B cell (primary cell): ENCODE data around the gene PRKACA.

ENCODE experiments used
- EZH2 ChIP-seq: IDR thresholded peaks from 2 replicates; pipeline ENCODE4 v1.6.1; 2012; ENCODE audit warnings: borderline replicate concordance, low read depth, mild to moderate bottlenecking, moderate library complexity, low read length; ENCODE audit not compliant: insufficient read depth, poor library complexity, severe bottlenecking
- TF ChIP-seq, protein P1 (sequence below): fragments of 200-600 bp; IDR thresholded peaks from one replicate; pipeline ENCODE4 v1.8.0; 2022; ENCODE audit warnings: antibody characterized with exemption, mild to moderate bottlenecking

DNA sequence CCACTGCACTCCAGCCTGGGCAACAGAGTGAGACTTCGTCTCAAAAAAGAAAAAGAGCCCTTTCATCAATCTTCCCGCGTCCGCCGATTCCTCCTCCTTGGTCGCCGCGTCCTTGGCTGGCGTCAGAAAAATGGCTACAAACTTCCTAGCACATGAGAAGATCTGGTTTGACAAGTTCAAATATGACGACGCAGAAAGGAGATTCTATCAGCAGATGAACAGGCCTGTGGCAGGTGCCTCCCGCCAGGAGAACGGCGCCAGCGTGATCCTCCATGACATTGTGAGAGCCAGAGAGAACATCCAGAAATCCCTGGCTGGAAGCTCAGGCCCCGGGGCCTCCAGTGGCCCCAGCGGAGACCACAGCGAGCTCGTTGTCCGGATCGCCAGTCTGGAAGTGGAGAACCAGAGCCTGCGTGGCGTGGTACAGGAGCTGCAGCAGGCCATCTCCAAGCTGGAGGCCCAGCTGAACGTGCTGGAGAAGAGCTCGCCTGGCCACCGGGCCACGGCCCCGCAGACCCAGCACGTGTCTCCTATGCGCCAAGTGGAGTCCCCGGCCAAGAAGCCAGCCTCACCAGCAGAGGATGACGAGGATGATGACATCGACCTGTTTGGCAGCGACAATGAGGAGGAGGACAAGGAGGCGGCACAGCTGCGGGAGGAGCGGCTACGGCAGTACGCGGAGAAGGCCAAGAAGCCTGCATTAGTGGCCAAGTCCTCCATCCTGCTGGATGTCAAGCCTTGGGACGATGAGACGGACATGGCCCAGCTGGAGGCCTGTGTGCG lies 47.1 kb downstream of the PRKACA start:
- TF ChIP-seq, protein P1, sequence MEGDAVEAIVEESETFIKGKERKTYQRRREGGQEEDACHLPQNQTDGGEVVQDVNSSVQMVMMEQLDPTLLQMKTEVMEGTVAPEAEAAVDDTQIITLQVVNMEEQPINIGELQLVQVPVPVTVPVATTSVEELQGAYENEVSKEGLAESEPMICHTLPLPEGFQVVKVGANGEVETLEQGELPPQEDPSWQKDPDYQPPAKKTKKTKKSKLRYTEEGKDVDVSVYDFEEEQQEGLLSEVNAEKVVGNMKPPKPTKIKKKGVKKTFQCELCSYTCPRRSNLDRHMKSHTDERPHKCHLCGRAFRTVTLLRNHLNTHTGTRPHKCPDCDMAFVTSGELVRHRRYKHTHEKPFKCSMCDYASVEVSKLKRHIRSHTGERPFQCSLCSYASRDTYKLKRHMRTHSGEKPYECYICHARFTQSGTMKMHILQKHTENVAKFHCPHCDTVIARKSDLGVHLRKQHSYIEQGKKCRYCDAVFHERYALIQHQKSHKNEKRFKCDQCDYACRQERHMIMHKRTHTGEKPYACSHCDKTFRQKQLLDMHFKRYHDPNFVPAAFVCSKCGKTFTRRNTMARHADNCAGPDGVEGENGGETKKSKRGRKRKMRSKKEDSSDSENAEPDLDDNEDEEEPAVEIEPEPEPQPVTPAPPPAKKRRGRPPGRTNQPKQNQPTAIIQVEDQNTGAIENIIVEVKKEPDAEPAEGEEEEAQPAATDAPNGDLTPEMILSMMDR = no peak
- TF ChIP-seq EZH2 = no peak
